HG03039 (cell line): Measurements from ENCODE around the gene LAMB4.

Experiments
- ATAC-seq: cut with Tn5 transposase; IDR thresholded peaks from one replicate; pipeline ENCODE4 v1.9.1; 2021; ENCODE audit warnings: mild to moderate bottlenecking, moderate library complexity; ENCODE audit not compliant: unreplicated experiment

Gene LAMB4

GRCh38 chr7:108086962-108087361, 43.2 kb downstream of the LAMB4 start:
- no peak for ATAC-seq

- no peak for ATAC-seq
These were observed 43.6 kb downstream of the LAMB4 start for GRCh38 chr7:108086546-108086945.

GRCh38 chr7:108083980-108084379, 46.2 kb downstream of the LAMB4 start:
- no peak for ATAC-seq

GRCh38 chr7:108079648-108080591, 50.2 kb downstream of the LAMB4 start:
- no peak for ATAC-seq

GRCh38 chr7:108079276-108079647, 50.9 kb downstream of the LAMB4 start:
- no peak for ATAC-seq

- ATAC-seq, result no peak
These were observed 51.5 kb downstream of the LAMB4 start for GRCh38 chr7:108078691-108079090.

GRCh38 chr7:108078211-108078673, 51.9 kb downstream of the LAMB4 start:
- ATAC-seq, result no peak

GRCh38 chr7:108077709-108078108, 52.5 kb downstream of the LAMB4 start:
- ATAC-seq, result no peak

- no peak for ATAC-seq
These were observed 54.0 kb downstream of the LAMB4 start for GRCh38 chr7:108076156-108076555.

GRCh38 chr7:108073305-108074070, 56.7 kb downstream of the LAMB4 start:
- ATAC-seq, result no peak

- no peak for ATAC-seq
These were observed 57.4 kb downstream of the LAMB4 start for GRCh38 chr7:108072739-108073138.

GRCh38 chr7:108072116-108072515, 58.0 kb downstream of the LAMB4 start:
- no peak for ATAC-seq

GRCh38 chr7:108071551-108071950, 58.6 kb downstream of the LAMB4 start:
- ATAC-seq, result no peak

GRCh38 chr7:108069646-108070045, 60.5 kb downstream of the LAMB4 start:
- ATAC-seq, result no peak

- no peak for ATAC-seq
These were observed 62.3 kb downstream of the LAMB4 start for GRCh38 chr7:108067844-108068243.

GRCh38 chr7:108066486-108066885, 63.7 kb downstream of the LAMB4 start:
- ATAC-seq, result no peak

GRCh38 chr7:108063520-108063933, 66.6 kb downstream of the LAMB4 start:
- no peak for ATAC-seq

- no peak for ATAC-seq
These were observed 67.7 kb downstream of the LAMB4 start for GRCh38 chr7:108062250-108063014.

GRCh38 chr7:108059526-108059925, 70.6 kb downstream of the LAMB4 start:
- no peak for ATAC-seq

- no peak for ATAC-seq
These were observed 72.1 kb downstream of the LAMB4 start for GRCh38 chr7:108057951-108058481.

- no peak for ATAC-seq
These were observed 74.5 kb downstream of the LAMB4 start for GRCh38 chr7:108055611-108056021.
